OCI-LY7 (cell line): ENCODE data around the gene TRIM67. TPM values are rescaled to one million over a fixed set of nuclear protein-coding genes. Genes with fewer than 3 reads are reported as not detected.

Experiments used
- BruUV-seq: library from RNA; stranded (reverse); fragments of 400-500 nt; replicated peaks from 2 replicates; lab custom pipeline; 2021; lab: Mats Ljungman, UMichigan
- CTCF ChIA-PET: fragments of 300-600 bp; sonication (Branson Sonifier 250); formaldehyde crosslinking; loops from one replicate; lab custom pipeline; 2022; ENCODE audit warnings: antibody characterized with exemption; ENCODE audit not compliant: unreplicated experiment; lab: Charles Lee
- POLR2A ChIA-PET: fragments of 300-600 bp; sonication (Branson Sonifier 250); formaldehyde crosslinking; loops from one replicate; lab custom pipeline; 2022; ENCODE audit warnings: antibody characterized with exemption; lab: Charles Lee
- DNase-seq: peaks from one replicate; pipeline ENCODE4 v3.0.0-alpha.2; 2015; ENCODE audit warnings: low spot score
- H2AFZ ChIP-seq: fragments of 200-600 bp; sonication (generic), shearing (Covaris generic); 2 replicates; pipeline ENCODE4 v1.6.1; 2014; ENCODE audit warnings: mild to moderate bottlenecking, antibody characterized with exemption, low read length, moderate library complexity
- H3K27ac ChIP-seq: fragments of 200-600 bp; sonication (generic); 2 replicates; pipeline ENCODE4 v1.5.1; 2014; ENCODE audit warnings: mixed run types, low read depth, mild to moderate bottlenecking, moderate library complexity, low read length, inconsistent platforms; ENCODE audit not compliant: poor library complexity, severe bottlenecking
- H3K36me3 ChIP-seq: fragments of 200-600 bp; sonication (generic); 2 replicates; pipeline ENCODE4 v1.6.1; 2014; ENCODE audit warnings: mild to moderate bottlenecking, antibody characterized with exemption, low read length, moderate library complexity, mixed read lengths; ENCODE audit not compliant: insufficient read depth
- H3K4me1 ChIP-seq: fragments of 200-600 bp; sonication (generic); 2 replicates; pipeline ENCODE4 v1.5.1; 2014; ENCODE audit warnings: mild to moderate bottlenecking, low read length; ENCODE audit not compliant: insufficient read depth, poor library complexity, severe bottlenecking
- H3K4me2 ChIP-seq: fragments of 200-600 bp; sonication (generic); 2 replicates; pipeline ENCODE4 v1.6.1; 2014; ENCODE audit warnings: mild to moderate bottlenecking, low read length
- H3K4me3 ChIP-seq: fragments of 200-600 bp; sonication (generic); 2 replicates; pipeline ENCODE4 v1.5.1; 2014; ENCODE audit warnings: mild to moderate bottlenecking, low read depth, low read length; ENCODE audit not compliant: poor library complexity, severe bottlenecking
- H3K79me2 ChIP-seq: fragments of 200-600 bp; sonication (generic); 2 replicates; pipeline ENCODE4 v1.6.1; 2016; ENCODE audit warnings: low read depth, mild to moderate bottlenecking, low read length, moderate library complexity, mixed read lengths; ENCODE audit not compliant: insufficient read depth
- H3K9me2 ChIP-seq: fragments of 200-600 bp; sonication (generic); 2 replicates; pipeline ENCODE4 v1.6.1; 2016; ENCODE audit warnings: mild to moderate bottlenecking, low read length, mixed read lengths; ENCODE audit not compliant: insufficient read depth
- H3K9me3 ChIP-seq: fragments of 200-600 bp; sonication (generic); 2 replicates; pipeline ENCODE4 v1.6.1; 2014; ENCODE audit warnings: mild to moderate bottlenecking, mixed run types, low read length, mixed read lengths
- H4K20me1 ChIP-seq: fragments of 200-600 bp; sonication (generic); 2 replicates; pipeline ENCODE4 v1.6.1; 2014; ENCODE audit warnings: mild to moderate bottlenecking, antibody characterized with exemption, low read length, moderate library complexity, mixed read lengths; ENCODE audit not compliant: insufficient read depth
- EZH2phosphoT487 ChIP-seq: fragments of 200-600 bp; sonication (generic); IDR thresholded peaks from 2 replicates; pipeline ENCODE4 v1.6.1; 2018; ENCODE audit warnings: low read depth, borderline replicate concordance, mild to moderate bottlenecking, mixed run types, antibody characterized with exemption, low read length, moderate library complexity, mixed read lengths
- intact Hi-C: fragments of 100-400 bp; cut with micrococcal nuclease; formaldehyde crosslinking; loops from one replicate; pipeline ENCODE4 v1.10.0; 2022; ENCODE audit not compliant: unreplicated experiment
- total RNA-seq, 2 experiments: library from RNA; depleted of rRNA in 1 of 2; stranded (reverse); fragments of >200 nt in 1 of 2; shearing (Covaris generic) in 1 of 2; gene quantifications; 2 replicates each; pipeline ENCODE4 v1.2.3, GENCODE V29; 2014 to 2022
- TF ChIP-seq, protein P1 (sequence below): fragments of 200-600 bp; sonication (generic); conservative IDR thresholded peaks from 2 replicates; pipeline ENCODE4 v1.5.1; 2014; ENCODE audit warnings: mild to moderate bottlenecking, antibody characterized with exemption, low read length, moderate library complexity, mixed read lengths

TRIM67 gene
- total RNA-seq, 2 experiments from 2014 or later, result 0.03 to 0.06 TPM

GRCh38 chr1:231219422-231220401 is 57.9 kb downstream of the TRIM67 start:
- TF ChIP-seq EZH2phosphoT487, result no peak
- TF ChIP-seq, protein P1, sequence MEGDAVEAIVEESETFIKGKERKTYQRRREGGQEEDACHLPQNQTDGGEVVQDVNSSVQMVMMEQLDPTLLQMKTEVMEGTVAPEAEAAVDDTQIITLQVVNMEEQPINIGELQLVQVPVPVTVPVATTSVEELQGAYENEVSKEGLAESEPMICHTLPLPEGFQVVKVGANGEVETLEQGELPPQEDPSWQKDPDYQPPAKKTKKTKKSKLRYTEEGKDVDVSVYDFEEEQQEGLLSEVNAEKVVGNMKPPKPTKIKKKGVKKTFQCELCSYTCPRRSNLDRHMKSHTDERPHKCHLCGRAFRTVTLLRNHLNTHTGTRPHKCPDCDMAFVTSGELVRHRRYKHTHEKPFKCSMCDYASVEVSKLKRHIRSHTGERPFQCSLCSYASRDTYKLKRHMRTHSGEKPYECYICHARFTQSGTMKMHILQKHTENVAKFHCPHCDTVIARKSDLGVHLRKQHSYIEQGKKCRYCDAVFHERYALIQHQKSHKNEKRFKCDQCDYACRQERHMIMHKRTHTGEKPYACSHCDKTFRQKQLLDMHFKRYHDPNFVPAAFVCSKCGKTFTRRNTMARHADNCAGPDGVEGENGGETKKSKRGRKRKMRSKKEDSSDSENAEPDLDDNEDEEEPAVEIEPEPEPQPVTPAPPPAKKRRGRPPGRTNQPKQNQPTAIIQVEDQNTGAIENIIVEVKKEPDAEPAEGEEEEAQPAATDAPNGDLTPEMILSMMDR, result no peak
- CTCF ChIA-PET, result no interaction called here
- H3K4me1 ChIP-seq, result peaks cover 20% of the 10 kb centered on the region

GRCh38 chr1:231220801-231221200 is 58.9 kb downstream of the TRIM67 start:
- H3K27ac ChIP-seq, result no peak overlapping the region
- H3K4me1 ChIP-seq, result peaks cover 9% of the 10 kb centered on the region
- no peak overlapping the region for H3K4me2 ChIP-seq
- H3K36me3 ChIP-seq, result peaks cover 35% of the 10 kb centered on the region
- BruUV-seq, result no TSS peak
- no peaks in the 10 kb centered on the region for H3K9me2 ChIP-seq
- POLR2A ChIA-PET, result interaction anchor here (1.2 kb wide), 1 partner anchor 19 kb away, joined by 3 read pairs; no protein-coding TSS in a partner anchor
- H2AFZ ChIP-seq, result no peak overlapping the region
- TF ChIP-seq, protein P1, result no peak
- TF ChIP-seq EZH2phosphoT487, result no peak
- CTCF ChIA-PET, result no interaction called here
- no peaks in the 10 kb centered on the region for H4K20me1 ChIP-seq
- no peaks in the 10 kb centered on the region for H3K79me2 ChIP-seq
- H3K9me3 ChIP-seq, result no peaks in the 10 kb centered on the region
- H3K4me3 ChIP-seq, result no peak overlapping the region
- no peak for DNase-seq
- intact Hi-C loops, result no loop called here

More at GRCh38 chr1:231219422-231220401, 57.9 kb downstream of the TRIM67 start:
- Histone ChIP-seq H2AFZ (no peak overlapping the region), H3K27ac (no peak overlapping the region), H3K4me2 (no peak overlapping the region), H3K36me3 (peaks cover 24% of the 10 kb centered on the region), H3K79me2 (no peaks in the 10 kb centered on the region), H3K4me3 (no peak overlapping the region), H4K20me1 (no peaks in the 10 kb centered on the region), H3K9me2 (no peaks in the 10 kb centered on the region), H3K9me3 (no peaks in the 10 kb centered on the region)
- no peak for DNase-seq
- intact Hi-C loops, result no loop called here
- no TSS peak for BruUV-seq
- POLR2A ChIA-PET, result interaction anchor here (1.2 kb wide), 1 partner anchor 20 kb away, joined by 3 read pairs; no protein-coding TSS in a partner anchor

- no peaks in the 10 kb centered on the region for H4K20me1 ChIP-seq
- no peaks in the 10 kb centered on the region for H3K4me1 ChIP-seq
- no peak overlapping the region for H3K4me3 ChIP-seq
- H3K9me2 ChIP-seq, result no peaks in the 10 kb centered on the region
- H2AFZ ChIP-seq, result no peak overlapping the region
- no peak overlapping the region for H3K27ac ChIP-seq
- POLR2A ChIA-PET, result interaction anchor here (1.1 kb wide), 1 partner anchor 9 kb away, joined by 3 read pairs; no protein-coding TSS in a partner anchor
- no peak overlapping the region for H3K4me2 ChIP-seq
- BruUV-seq, result no TSS peak
- H3K79me2 ChIP-seq, result no peaks in the 10 kb centered on the region; the same call in 1 of the 2 replicates
- peaks cover 81% of the 10 kb centered on the region for H3K36me3 ChIP-seq
- intact Hi-C loops, result no loop called here
- TF ChIP-seq, protein P1, result no peak
- no peak for TF ChIP-seq EZH2phosphoT487
- no peaks in the 10 kb centered on the region for H3K9me3 ChIP-seq
- no peak for DNase-seq
- CTCF ChIA-PET, result no interaction called here
These were observed 64.3 kb downstream of the TRIM67 start for GRCh38 chr1:231226156-231226555.
